Mucosa of descending colon (tissue), 3 donors: ENCODE results near the gene HES2. TPM values are rescaled to one million over a fixed set of nuclear protein-coding genes. Genes with fewer than 3 reads are reported as not detected.
"Not testable (repeated sequence)": the region's sequence is repeated elsewhere in the genome, so short reads cannot be mapped to it uniquely, and the experiment has no call there.

Source experiments
- ATAC-seq: fragments of 200-7000 bp; cut with Tn5 transposase; one replicate; pipeline ENCODE4 v1.9.1; 2020; ENCODE audit warnings: mild to moderate bottlenecking, moderate library complexity
- DNase-seq, 3 donors: peaks; one replicate each; pipeline ENCODE4 v3.0.0-alpha.2; 2020
- H3K36me3 ChIP-seq: fragments of 200-600 bp; one replicate; pipeline ENCODE4 v1.8.0; 2021; ENCODE audit warnings: low read depth, mild to moderate bottlenecking
- H3K4me1 ChIP-seq: fragments of 200-600 bp; one replicate; pipeline ENCODE4 v1.8.0; 2021; ENCODE audit warnings: low read depth, mild to moderate bottlenecking
- H3K4me3 ChIP-seq: fragments of 200-600 bp; one replicate; pipeline ENCODE4 v1.8.0; 2021; ENCODE audit warnings: mild to moderate bottlenecking
- H3K9me3 ChIP-seq: fragments of 200-600 bp; one replicate; pipeline ENCODE4 v1.8.0; 2021; ENCODE audit warnings: mild to moderate bottlenecking
- CTCF ChIP-seq: fragments of 200-600 bp; IDR thresholded peaks from one replicate; pipeline ENCODE4 v1.8.0; 2022; ENCODE audit warnings: antibody characterized with exemption, mild to moderate bottlenecking
- intact Hi-C, 2 donors: fragments of 100-400 bp; cut with DNase I in 1 of 2; cut with micrococcal nuclease in 1 of 2; formaldehyde crosslinking; loops; one replicate each; pipeline versions ENCODE4 v1.11.0 to v1.11.1; 2022; cut with DNase I, micrococcal nuclease
- total RNA-seq, 3 donors: library from RNA; stranded (reverse); fragmentation: NEBNext Ultra II Directional in 2 of 3; extraction: Animal tissue kit (Norgen Biotek cat#: 25700) in 2 of 3; gene quantifications; one replicate each; pipeline versions ENCODE4 v1.2.1 to v1.2.4, GENCODE V29; 2021 to 2023
- donor health status: DM: no; HTN: no; CAD: no; lungs with moderate emphysema.
- donor health status: DM: no; HTN: no; CAD: no.
- donor health status: DM: no; HTN: yes; CAD: no.

The HES2 gene
- total RNA-seq, 3 donors from 2014 or later: 8.6 to 23.0 (median 22.4) TPM

DNA sequence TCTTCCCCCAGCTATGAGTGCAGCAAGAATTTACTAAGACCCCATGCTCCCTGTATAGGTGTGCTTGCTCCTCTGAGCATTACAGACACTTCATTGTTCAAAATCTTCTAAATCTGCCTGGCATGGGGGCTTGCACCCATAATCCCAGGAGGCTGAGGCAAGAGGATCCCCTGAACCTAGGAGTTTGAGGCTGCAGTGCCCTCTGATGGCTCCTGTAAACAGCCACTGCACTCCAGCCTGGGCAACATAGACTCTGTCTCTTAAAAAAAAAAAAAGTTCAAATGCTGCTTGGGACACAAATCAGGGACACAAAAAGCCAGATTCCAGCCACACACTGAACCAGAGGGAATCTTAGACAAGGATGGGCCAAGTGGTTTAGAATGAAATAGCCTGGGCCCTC, 22.7 kb downstream of the HES2 start:
- Histone ChIP-seq H3K4me1 (peaks cover 12% of the 10 kb centered on the region), H3K4me3 (no peak overlapping the region), H3K36me3 (no peaks in the 10 kb centered on the region), H3K9me3 (no peaks in the 10 kb centered on the region)
- DNase-seq (no peak), ATAC-seq (no peak)
- TF ChIP-seq CTCF: no peak
- intact Hi-C loops: no loop called here

- H3K4me3 ChIP-seq, H3K36me3 ChIP-seq, H3K9me3 ChIP-seq, ATAC-seq, intact Hi-C loops: not testable (repeated sequence)
- peaks cover 20% of the 10 kb centered on the region for H3K4me1 ChIP-seq
- peak in 1 of 3 donors; percentile 57 for DNase-seq
Measured at GRCh38 chr1:6395781-6396244, 23.9 kb downstream of the HES2 start.

GRCh38 chr1:6395130-6395529, 24.6 kb downstream of the HES2 start:
- H3K36me3 ChIP-seq, intact Hi-C loops, H3K4me3 ChIP-seq, H3K9me3 ChIP-seq, ATAC-seq: not testable (repeated sequence)
- peaks cover 20% of the 10 kb centered on the region for H3K4me1 ChIP-seq
- DNase-seq: peak in 1 of 3 donors; percentile 25

- DNase-seq (peak; percentile 91 to 93 (median 92)), ATAC-seq (peak; percentile 95)
- Histone ChIP-seq H3K36me3 (no peaks in the 10 kb centered on the region), H3K9me3 (no peaks in the 10 kb centered on the region), H3K4me3 (peak within 1 kb of the TSS; percentile 37), H3K4me1 (peaks cover 20% of the 10 kb centered on the region)
- no peak for TF ChIP-seq CTCF
- intact Hi-C loops: no loop called here
Measured at GRCh38 chr1:6393400-6394187, 26.1 kb downstream of the HES2 start, which contains the start of gene ACOT7. TSS of gene ACOT7 (minus strand) at chr1:6393767. CDS start at chr1:6393399, 368 bp downstream.

GRCh38 chr1:6392809-6393399, 26.8 kb downstream of the HES2 start:
- Histone ChIP-seq H3K4me1 (peaks cover 20% of the 10 kb centered on the region), H3K9me3 (no peaks in the 10 kb centered on the region), H3K36me3 (no peaks in the 10 kb centered on the region), H3K4me3 (peak overlapping the region; percentile 37)
- intact Hi-C loops: no loop called here
- TF ChIP-seq CTCF: no peak
- no peak for DNase-seq
- ATAC-seq: peak; percentile 19

DNA sequence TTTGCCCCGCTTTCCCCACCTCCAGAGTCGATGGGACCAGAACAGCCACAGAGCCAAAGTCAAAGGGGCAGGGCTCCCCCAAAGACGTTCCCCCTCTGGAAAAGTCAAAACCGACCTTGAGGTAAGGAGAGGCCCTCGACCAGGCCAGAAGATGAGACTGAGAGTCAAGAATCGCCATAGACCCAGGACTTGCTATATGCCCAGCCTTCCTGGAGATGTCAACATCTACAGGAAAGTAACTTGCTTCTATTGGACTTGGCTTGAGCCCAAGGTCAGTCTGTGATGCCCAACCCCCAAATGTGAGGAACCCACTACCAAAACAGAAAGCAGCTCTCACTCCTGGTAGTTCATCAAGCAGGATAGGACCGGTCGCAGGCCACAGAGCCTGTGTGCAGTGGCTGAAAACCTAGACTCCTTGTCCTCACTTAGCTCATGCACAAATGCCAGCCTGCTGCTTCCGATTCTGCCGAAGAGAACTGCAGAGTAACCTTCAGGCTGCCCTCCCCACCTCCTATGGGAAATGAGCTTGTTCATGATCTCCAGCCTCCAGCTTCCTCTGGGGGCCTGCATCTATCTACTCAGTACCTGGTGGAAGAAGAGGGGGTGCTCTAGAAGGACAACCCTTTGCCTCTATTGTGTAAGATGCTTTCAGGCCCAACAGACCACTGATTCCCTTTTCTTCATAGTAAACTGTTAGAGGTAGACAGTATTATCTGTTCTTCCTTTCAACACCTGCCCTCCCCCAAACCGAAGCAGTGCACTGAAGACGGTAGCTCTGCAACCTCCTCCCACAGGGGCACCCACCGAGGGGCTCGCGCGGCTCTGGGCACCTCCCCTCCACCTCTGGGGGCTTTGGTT, 27.5 kb downstream of the HES2 start:
- DNase-seq (peak; percentile 39 to 53 (median 47)), ATAC-seq (no peak)
- no peak overlapping the region for H3K4me3 ChIP-seq
- intact Hi-C loops: no loop called here
- TF ChIP-seq CTCF: no peak
- H3K36me3 ChIP-seq: no peaks in the 10 kb centered on the region
- H3K4me1 ChIP-seq: peaks cover 20% of the 10 kb centered on the region
- H3K9me3 ChIP-seq: no peaks in the 10 kb centered on the region
